Measurements from ENCODE around the gene BCL11A. TPM values are rescaled to one million over a fixed set of nuclear protein-coding genes. Genes with fewer than 3 reads are reported as not detected.

Gene BCL11A
- total RNA-seq, 1 donor from 2014 or later: under 0.01 TPM

GRCh38 chr2:60456115-60456770 lies 97.2 kb downstream of the BCL11A start:
- no peak for DNase-seq

- DNase-seq: no peak
Measured at GRCh38 chr2:60453872-60454271, 99.6 kb downstream of the BCL11A start.

DNA sequence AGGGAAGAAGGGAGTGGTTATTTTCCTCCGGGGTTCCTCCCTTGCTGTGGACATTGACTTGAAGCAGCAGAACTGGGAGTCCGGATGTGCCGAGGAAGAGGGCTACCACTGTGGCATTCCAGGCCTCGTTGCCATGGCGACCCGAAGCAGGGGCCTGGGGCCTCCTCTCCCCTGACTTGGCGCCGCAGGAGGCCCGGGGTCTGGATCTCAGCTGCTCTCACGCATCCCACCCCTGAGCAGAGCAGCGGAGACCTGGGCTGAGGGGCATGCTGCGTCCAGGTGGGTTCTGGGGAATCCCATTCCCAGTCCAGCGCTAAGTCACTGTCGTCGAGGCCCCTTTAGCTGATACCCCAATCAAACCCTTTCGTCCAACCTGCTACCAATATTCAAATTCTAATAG lies 100.2 kb downstream of the BCL11A start:
- DNase-seq: no peak

DNA sequence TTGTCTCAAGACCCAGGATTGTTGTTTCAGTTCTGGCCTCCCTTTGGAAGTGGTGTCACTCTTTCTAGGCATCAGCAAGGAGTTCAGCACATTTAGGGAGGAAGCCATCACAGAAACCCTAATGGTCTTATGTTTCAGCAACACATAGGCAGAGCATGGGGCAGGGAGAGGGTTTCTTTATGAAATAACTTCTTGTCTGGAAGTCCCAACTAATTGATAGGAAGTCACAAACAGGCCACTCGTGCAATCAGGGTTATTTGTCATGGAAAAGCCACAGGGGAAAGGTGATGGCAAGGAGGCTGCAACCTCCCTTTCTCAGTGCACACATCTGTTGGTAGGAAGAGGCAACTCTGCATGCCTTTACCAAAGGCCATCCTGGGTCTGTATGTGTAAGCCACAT lies 103.0 kb downstream of the BCL11A start:
- DNase-seq: no peak

DNA sequence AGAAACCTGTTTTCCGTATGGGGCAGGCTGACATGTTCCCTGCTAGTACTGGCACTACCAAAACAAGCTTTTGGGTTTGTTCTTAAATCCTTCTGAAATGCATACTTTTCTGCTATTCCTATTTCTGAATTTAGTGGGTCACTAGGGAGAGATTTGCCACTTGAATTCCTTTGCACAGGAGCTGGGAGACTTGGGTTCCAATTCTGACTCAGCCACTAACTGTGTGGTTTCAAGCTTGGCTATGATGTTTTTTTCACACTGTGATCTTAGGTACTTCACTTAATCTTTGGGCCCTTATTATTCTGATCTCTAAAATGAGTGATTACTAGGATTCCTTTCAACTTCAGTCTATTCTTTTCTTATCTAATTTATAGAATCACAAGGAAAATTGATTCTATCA lies 105.5 kb downstream of the BCL11A start:
- no peak for DNase-seq

- DNase-seq: no peak
Measured at GRCh38 chr2:60446413-60447267, 106.8 kb downstream of the BCL11A start.

GRCh38 chr2:60445684-60446179 lies 107.7 kb downstream of the BCL11A start:
- no peak for DNase-seq

DNA sequence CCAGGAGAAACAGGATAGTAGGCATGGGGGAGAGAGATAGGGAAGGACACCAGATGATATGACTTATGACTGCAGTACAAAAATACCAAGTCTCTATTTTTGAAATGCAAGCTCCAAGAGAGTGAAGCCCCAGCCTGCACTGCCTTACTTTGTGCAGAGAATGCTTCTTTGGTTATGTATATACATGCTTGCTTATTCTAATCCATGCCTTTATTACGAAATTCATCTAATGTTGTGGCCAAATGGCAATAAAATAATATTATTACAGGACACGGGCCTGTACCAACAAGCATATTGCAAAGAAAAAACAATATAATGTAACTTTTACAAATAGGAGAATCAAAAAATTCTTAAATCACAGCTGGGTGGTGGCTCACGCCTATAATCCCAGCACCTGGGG lies 110.8 kb downstream of the BCL11A start:
- no peak for DNase-seq

DNA sequence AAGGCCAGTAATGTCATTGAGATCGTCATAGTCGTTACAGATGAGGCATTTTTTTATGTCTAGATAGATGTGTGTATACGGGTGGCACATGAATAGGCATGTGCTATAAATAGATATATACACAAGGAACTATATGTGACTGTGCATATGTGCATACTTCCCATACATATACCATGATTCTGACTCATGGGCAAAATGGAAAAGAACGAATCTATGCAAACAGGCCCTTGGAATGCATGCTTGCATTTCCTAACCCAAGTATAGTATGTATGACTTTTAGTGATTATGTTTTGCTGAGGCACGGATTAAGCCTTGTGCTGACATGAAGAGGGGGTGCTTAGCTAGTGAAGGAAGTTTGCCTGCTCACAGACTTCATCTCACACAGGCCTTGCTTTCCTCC lies 111.7 kb downstream of the BCL11A start:
- DNase-seq: no peak

GRCh38 chr2:60440767-60441163 lies 112.7 kb downstream of the BCL11A start:
- no peak for DNase-seq

- no peak for DNase-seq
Measured at GRCh38 chr2:60440079-60440766, 113.2 kb downstream of the BCL11A start.

DNA sequence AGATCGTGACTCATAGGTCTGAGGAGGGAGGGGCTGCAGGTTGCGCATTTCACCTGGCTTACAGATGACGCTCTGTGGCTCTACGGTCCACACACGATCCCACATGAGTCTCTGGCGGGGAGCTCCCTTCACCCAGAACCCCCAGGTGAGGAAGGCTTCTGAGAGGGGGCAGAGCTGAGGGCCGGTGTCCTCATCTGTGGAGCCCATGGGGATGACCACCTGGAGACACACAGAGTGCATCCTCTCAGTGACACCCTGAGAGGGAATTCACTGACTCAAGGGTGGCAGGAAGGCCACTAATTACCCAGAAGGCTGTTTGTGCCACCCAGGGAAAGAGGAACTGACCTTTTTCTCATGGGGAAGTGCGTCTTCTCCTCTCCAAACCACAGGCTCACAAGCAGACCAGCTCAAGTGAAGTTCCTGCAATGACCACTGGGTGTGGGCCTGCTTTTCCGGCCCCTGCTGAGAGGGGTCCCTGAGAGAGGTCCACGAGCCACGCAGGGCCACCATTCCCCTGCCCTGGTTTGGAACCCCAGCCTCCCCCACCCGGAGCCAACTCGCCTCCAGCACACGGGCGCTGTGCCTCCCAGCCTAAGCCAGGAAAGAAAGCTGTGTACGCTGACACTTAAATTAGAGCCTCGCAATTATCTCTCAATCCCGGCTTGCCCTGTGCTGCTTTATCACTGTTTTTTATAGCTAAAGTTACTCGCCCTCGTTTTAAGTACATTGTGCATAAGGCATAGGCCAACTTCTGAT lies 114.1 kb downstream of the BCL11A start:
- no peak for DNase-seq

- DNase-seq: no peak
Measured at GRCh38 chr2:60438653-60439052, 114.8 kb downstream of the BCL11A start.

GRCh38 chr2:60438131-60438530 lies 115.3 kb downstream of the BCL11A start:
- DNase-seq: no peak

GRCh38 chr2:60437080-60437696 lies 116.3 kb downstream of the BCL11A start:
- no peak for DNase-seq

GRCh38 chr2:60433018-60433596 lies 120.3 kb downstream of the BCL11A start:
- DNase-seq: no peak

DNA sequence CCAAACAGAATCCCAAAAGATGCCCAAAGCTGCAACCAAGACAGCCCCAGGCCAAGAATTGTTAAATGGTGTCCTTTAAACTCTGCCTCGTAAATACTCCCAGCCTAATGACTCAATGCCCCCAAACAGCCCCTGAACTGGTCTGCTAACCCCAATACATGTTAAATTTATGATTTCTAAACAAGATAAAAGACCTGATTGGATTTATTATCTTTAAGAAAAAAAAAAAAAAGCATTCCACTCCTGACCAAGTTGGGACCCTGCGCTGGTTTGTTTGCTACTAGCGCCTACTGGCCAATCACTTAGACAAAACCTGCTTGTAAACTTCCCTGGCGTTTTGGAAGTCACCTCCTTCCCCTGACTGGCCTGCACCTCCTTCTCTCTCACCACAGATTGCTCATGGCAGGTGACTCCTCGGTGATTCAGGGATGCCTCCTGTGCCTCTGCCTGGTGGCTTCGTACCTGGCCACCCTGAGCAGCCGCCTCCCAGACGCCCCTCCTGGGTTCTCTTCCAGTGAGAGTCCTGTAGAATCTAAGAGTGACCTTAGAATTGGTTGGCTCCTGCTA lies 121.3 kb downstream of the BCL11A start:
- DNase-seq: no peak

- no peak for DNase-seq
Measured at GRCh38 chr2:60429681-60430080, 123.8 kb downstream of the BCL11A start.

GRCh38 chr2:60426880-60427279 lies 126.6 kb downstream of the BCL11A start:
- DNase-seq: no peak

- DNase-seq: no peak
Measured at GRCh38 chr2:60426341-60426740, 127.1 kb downstream of the BCL11A start.

GRCh38 chr2:60424233-60424632 lies 129.2 kb downstream of the BCL11A start:
- no peak for DNase-seq

All from dermis blood vessel endothelial cell (primary cell).